Activated CD4-positive, alpha-beta T cell treated with anti-CD3 and anti-CD28 coated beads, Interleukin-2, amount 10 ng/mL, durations not matched to agents 7 days and 5 days (primary cell): ENCODE results near the gene EIF5B. TPM values are rescaled to one million over a fixed set of nuclear protein-coding genes. Genes with fewer than 3 reads are reported as not detected.

ENCODE experiments used
- CTCF ChIA-PET: fragments of 350-600 bp; sonication (Branson Sonifier 250); formaldehyde crosslinking; loops from one replicate; lab custom pipeline; 2021; ENCODE audit warnings: antibody characterized with exemption; lab: Charles Lee
- POLR2A ChIA-PET: fragments of 350-600 bp; sonication (Branson Sonifier 250); formaldehyde crosslinking; loops from one replicate; lab custom pipeline; 2021; ENCODE audit warnings: antibody characterized with exemption; lab: Charles Lee
- DNase-seq: peaks from one replicate; pipeline ENCODE4 v3.0.0-alpha.2; 2020
- H3K27ac Mint-ChIP-seq: one replicate; pipeline ENCODE4 v1.8.0; 2021; ENCODE audit warnings: mild to moderate bottlenecking, moderate library complexity, mixed read lengths
- H3K27me3 Mint-ChIP-seq: one replicate; pipeline ENCODE4 v1.8.0; 2021; ENCODE audit warnings: mixed read lengths
- H3K36me3 Mint-ChIP-seq: one replicate; pipeline ENCODE4 v1.8.0; 2021; ENCODE audit warnings: low read depth, mixed read lengths
- H3K4me1 Mint-ChIP-seq: one replicate; pipeline ENCODE4 v1.8.0; 2021; ENCODE audit warnings: mixed read lengths
- H3K4me3 Mint-ChIP-seq: one replicate; pipeline ENCODE4 v1.8.0; 2021; ENCODE audit warnings: mild to moderate bottlenecking, moderate library complexity, mixed read lengths
- H3K9me3 Mint-ChIP-seq: one replicate; pipeline ENCODE4 v1.8.0; 2021; ENCODE audit warnings: mixed read lengths
- total RNA-seq, 2 experiments: library from RNA; stranded (reverse); gene quantifications; one replicate each; pipeline ENCODE4 v1.2.3, GENCODE V29; 2021

EIF5B gene
- total RNA-seq, 2 experiments from 2014 or later = 40.2 to 47.0 TPM

DNA sequence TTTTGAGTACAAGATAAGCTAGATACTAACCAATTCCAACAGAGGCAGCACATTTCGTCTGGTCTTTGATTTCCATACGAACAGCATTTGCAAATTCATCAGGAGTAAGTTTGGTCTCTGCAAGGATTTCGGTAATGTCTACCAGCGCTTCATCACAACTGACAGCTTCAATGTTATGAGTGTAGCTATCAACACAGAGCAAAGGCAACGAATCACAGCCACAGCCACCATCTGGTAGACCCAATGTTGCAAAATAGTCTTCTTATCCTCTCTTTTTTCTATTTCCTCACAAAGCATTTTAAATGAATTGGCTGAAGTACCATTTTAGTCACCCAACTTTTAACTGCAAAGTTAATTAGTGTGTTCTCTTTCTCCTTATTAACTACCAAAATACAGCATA lies 84.3 kb downstream of the EIF5B start:
- Mint-ChIP-seq H3K4me1 (no peaks in the 10 kb centered on the region), H3K4me3 (no peak overlapping the region), H3K9me3 (no peaks in the 10 kb centered on the region), H3K27me3 (no peaks in the 10 kb centered on the region), H3K27ac (no peak overlapping the region), H3K36me3 (peaks cover 35% of the 10 kb centered on the region)
- CTCF ChIA-PET = interaction anchor here (1.1 kb wide), 1 partner anchor 12 kb away, joined by 3 read pairs; no protein-coding TSS in a partner anchor
- POLR2A ChIA-PET = no interaction called here
- no peak for DNase-seq

- Mint-ChIP-seq H3K27me3 (no peaks in the 10 kb centered on the region), H3K4me1 (no peaks in the 10 kb centered on the region), H3K4me3 (no peak overlapping the region), H3K36me3 (peaks cover 30% of the 10 kb centered on the region), H3K27ac (no peak overlapping the region), H3K9me3 (no peaks in the 10 kb centered on the region)
- DNase-seq = no peak
- ChIA-PET POLR2A (interaction anchor here (0.6 kb wide), 1 partner anchor 24 kb away, joined by 3 read pairs; no protein-coding TSS in a partner anchor), CTCF (interaction anchor here (0.6 to 0.9 kb wide), 2 partner anchors 20 to 25 kb away, joined by 3 to 6 read pairs; no protein-coding TSS in a partner anchor)
Observed at GRCh38 chr2:99422599-99422998, 85.4 kb downstream of the EIF5B start.

- Mint-ChIP-seq H3K9me3 (no peaks in the 10 kb centered on the region), H3K27ac (no peak overlapping the region), H3K27me3 (no peaks in the 10 kb centered on the region), H3K4me1 (no peaks in the 10 kb centered on the region), H3K4me3 (no peak overlapping the region), H3K36me3 (peaks cover 33% of the 10 kb centered on the region)
- POLR2A ChIA-PET = no interaction called here
- CTCF ChIA-PET = no interaction called here
- DNase-seq = no peak
Observed at GRCh38 chr2:99424371-99424770, 87.2 kb downstream of the EIF5B start.

GRCh38 chr2:99425022-99425421 lies 87.8 kb downstream of the EIF5B start:
- Mint-ChIP-seq H3K36me3 (peaks cover 28% of the 10 kb centered on the region), H3K4me1 (no peaks in the 10 kb centered on the region), H3K9me3 (no peaks in the 10 kb centered on the region), H3K27ac (no peak overlapping the region), H3K4me3 (no peak overlapping the region), H3K27me3 (no peaks in the 10 kb centered on the region)
- ChIA-PET POLR2A (no interaction called here), CTCF (no interaction called here)
- DNase-seq = no peak

DNA sequence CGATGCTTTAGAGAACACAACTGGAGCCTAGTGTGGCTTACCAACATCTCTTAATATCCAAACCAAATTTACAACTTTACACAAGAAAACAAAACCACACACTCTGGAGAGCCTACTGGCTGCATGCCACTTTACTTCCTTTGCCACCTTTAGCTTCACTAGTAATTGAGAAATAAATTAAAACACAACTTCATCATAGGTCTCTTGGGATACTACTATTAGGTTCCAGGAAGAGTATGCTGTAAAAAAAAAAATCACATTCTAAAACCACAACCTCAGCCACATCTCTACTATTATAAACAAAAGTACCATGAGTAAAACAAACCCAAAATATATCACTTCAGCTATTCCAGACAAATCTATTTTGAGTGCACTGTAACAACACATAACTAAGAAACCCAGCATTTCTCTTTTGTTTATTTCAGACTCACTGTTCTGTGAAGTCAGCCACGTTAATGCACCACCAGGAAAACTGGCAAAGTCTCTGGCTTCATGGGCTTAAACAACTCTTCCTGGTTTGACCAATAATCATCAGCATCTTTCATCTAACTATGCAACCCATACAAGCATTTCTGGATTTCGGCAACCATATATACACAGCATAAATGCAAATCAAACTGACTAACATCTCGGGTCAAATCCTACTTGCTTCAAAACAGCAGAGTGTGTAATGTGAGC lies 93.6 kb downstream of the EIF5B start:
- Mint-ChIP-seq H3K4me3 (no peak overlapping the region), H3K27ac (peak overlapping the region; percentile 9), H3K36me3 (peaks cover 9% of the 10 kb centered on the region), H3K9me3 (no peaks in the 10 kb centered on the region), H3K4me1 (peaks cover 19% of the 10 kb centered on the region), H3K27me3 (no peaks in the 10 kb centered on the region)
- POLR2A ChIA-PET = no interaction called here
- DNase-seq = no peak
- CTCF ChIA-PET = interaction anchor here (0.6 to 1.2 kb wide), 3 partner anchors 10 to 39 kb away, joined by 3 read pairs; no protein-coding TSS in a partner anchor

- Mint-ChIP-seq H3K9me3 (no peaks in the 10 kb centered on the region), H3K36me3 (peaks cover 9% of the 10 kb centered on the region), H3K4me3 (no peak overlapping the region), H3K27ac (no peak overlapping the region), H3K4me1 (peaks cover 19% of the 10 kb centered on the region), H3K27me3 (no peaks in the 10 kb centered on the region)
- ChIA-PET POLR2A (no interaction called here), CTCF (interaction anchor here (1.2 kb wide), 1 partner anchor 21 kb away, joined by 3 read pairs; no protein-coding TSS in a partner anchor)
- no peak for DNase-seq
Observed at GRCh38 chr2:99431587-99432275, 94.5 kb downstream of the EIF5B start.

DNA sequence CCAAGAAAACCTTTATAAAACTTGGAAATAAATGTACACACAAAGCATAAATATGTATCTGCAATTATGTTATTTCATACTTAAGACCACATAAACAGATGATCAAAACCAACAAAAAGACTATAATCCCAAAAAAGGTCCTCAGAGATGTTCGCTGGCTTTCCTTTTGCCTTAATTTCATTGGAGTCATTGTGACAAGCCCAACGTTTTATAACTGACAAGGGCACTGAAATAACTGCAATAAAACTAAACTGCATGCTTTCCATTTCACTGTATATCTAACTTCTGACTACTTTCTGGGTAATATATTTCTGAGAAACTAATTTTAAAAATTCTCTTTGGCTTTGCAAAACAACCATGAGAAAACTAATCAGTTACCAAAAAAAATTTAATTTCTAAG lies 96.2 kb downstream of the EIF5B start:
- POLR2A ChIA-PET = no interaction called here

GRCh38 chr2:99436874-99437273 lies 99.7 kb downstream of the EIF5B start:
- Mint-ChIP-seq H3K4me1 (peaks cover 6% of the 10 kb centered on the region), H3K36me3 (peaks cover 12% of the 10 kb centered on the region), H3K27me3 (no peaks in the 10 kb centered on the region), H3K27ac (no peak overlapping the region), H3K9me3 (no peaks in the 10 kb centered on the region), H3K4me3 (no peak overlapping the region)
- no peak for DNase-seq
- ChIA-PET POLR2A (interaction anchor here (0.6 kb wide), 1 partner anchor 33 kb away, joined by 3 read pairs; no protein-coding TSS in a partner anchor), CTCF (interaction anchor here (0.6 kb wide), 1 partner anchor 8 kb away, joined by 4 read pairs; no protein-coding TSS in a partner anchor)

More for the DNA sequence above, 96.2 kb downstream of the EIF5B start:
- Mint-ChIP-seq H3K27me3 (no peaks in the 10 kb centered on the region), H3K27ac (no peak overlapping the region), H3K4me3 (no peak overlapping the region), H3K9me3 (no peaks in the 10 kb centered on the region), H3K36me3 (peaks cover 12% of the 10 kb centered on the region), H3K4me1 (peaks cover 19% of the 10 kb centered on the region)
- DNase-seq = no peak
- CTCF ChIA-PET = interaction anchor here (0.6 kb wide), 1 partner anchor 110 kb away, joined by 3 read pairs; no protein-coding TSS in a partner anchor

DNA sequence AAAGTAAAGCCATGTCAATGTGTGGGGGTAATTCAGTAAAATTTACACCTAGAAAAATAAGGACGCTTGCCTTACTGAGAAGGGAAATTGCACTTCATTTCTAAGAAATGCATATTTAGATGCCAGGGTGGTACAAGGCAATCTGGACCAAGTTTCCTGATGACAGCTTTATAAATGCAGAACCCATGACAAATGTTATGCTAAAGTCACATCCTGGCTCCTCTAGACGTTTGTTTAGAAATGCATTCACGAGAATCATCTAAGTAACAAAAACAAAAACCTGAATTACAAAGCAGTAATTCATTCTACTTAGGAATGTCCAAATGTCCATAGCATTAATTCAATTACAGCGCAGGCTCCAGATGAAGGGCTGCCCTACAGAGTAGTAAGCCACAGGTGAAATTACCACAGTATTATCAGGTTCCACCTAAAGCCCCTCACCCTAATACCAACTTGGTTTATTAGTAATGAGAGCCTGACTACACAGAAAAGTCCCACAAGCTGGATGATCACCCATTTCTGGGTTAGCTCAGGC lies 102.8 kb downstream of the EIF5B start:
- H3K36me3 Mint-ChIP-seq = peaks cover 16% of the 10 kb centered on the region
- ChIA-PET CTCF (no interaction called here), POLR2A (no interaction called here)
- H3K4me1 Mint-ChIP-seq = peaks cover 7% of the 10 kb centered on the region
- DNase-seq = no peak
- H3K4me3 Mint-ChIP-seq = no peak overlapping the region
- no peaks in the 10 kb centered on the region for H3K9me3 Mint-ChIP-seq
- no peaks in the 10 kb centered on the region for H3K27me3 Mint-ChIP-seq
- no peak overlapping the region for H3K27ac Mint-ChIP-seq

DNA sequence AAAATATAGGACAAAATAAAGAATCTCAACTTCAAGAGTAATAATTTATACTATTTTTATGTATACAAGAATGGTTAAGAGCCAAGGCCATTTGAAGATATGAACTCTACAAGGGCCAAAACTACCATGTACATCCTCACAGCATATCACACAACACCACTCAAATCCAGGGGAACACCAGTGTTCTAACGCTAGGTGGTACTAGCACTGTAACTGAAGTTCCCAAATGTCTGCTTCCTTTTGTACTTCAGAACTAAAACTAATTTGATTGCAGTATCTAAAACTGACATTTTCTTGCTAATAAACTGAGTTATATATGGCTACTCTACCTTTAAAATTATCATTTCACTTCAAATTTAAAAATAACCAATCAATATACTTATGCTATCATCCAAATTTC lies 105.6 kb downstream of the EIF5B start:
- Mint-ChIP-seq H3K27me3 (no peaks in the 10 kb centered on the region), H3K27ac (no peak overlapping the region), H3K4me3 (no peak overlapping the region), H3K4me1 (peaks cover 10% of the 10 kb centered on the region), H3K9me3 (no peaks in the 10 kb centered on the region), H3K36me3 (peaks cover 18% of the 10 kb centered on the region)
- no peak for DNase-seq
- CTCF ChIA-PET = interaction anchor here (2.1 kb wide), 1 partner anchor 8 kb away, joined by 8 read pairs; no protein-coding TSS in a partner anchor
- POLR2A ChIA-PET = no interaction called here

- Mint-ChIP-seq H3K4me1 (peaks cover 10% of the 10 kb centered on the region), H3K27ac (peak overlapping the region; percentile 1), H3K36me3 (peaks cover 19% of the 10 kb centered on the region), H3K27me3 (no peaks in the 10 kb centered on the region), H3K9me3 (no peaks in the 10 kb centered on the region), H3K4me3 (no peak overlapping the region)
- DNase-seq = peak; percentile 7
- CTCF ChIA-PET = no interaction called here
- POLR2A ChIA-PET = no interaction called here
Observed at GRCh38 chr2:99444222-99444621, 107.0 kb downstream of the EIF5B start.

GRCh38 chr2:99445065-99445464 lies 107.9 kb downstream of the EIF5B start:
- peaks cover 19% of the 10 kb centered on the region for H3K36me3 Mint-ChIP-seq

DNA sequence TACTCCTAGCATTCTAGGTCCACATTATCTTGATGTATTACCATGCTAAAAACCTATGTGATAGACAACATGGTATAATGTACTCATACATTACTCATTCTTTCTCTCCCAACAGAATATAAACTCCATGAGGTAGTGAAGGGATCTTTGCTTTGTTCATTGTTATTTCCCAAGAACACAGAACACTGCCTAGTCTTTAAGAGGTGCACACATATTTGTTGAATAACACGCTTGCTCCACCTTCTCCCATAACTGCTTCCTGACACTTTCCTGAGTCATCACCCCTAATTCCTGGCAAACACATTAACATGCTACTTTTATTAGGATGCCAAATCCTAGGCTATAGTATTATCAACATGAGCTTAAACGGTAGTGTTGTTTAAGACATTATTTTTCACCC lies 111.4 kb downstream of the EIF5B start:
- no peaks in the 10 kb centered on the region for H3K27me3 Mint-ChIP-seq
- H3K27ac Mint-ChIP-seq = no peak overlapping the region
- POLR2A ChIA-PET = no interaction called here
- peaks cover 10% of the 10 kb centered on the region for H3K4me1 Mint-ChIP-seq
- DNase-seq = no peak
- H3K9me3 Mint-ChIP-seq = no peaks in the 10 kb centered on the region
- CTCF ChIA-PET = no interaction called here
- no peak overlapping the region for H3K4me3 Mint-ChIP-seq
- peaks cover 30% of the 10 kb centered on the region for H3K36me3 Mint-ChIP-seq

More at GRCh38 chr2:99445065-99445464, 107.9 kb downstream of the EIF5B start:
- Mint-ChIP-seq H3K27ac (no peak overlapping the region), H3K4me3 (no peak overlapping the region), H3K4me1 (peaks cover 10% of the 10 kb centered on the region), H3K27me3 (no peaks in the 10 kb centered on the region), H3K9me3 (no peaks in the 10 kb centered on the region)
- no peak for DNase-seq
- ChIA-PET POLR2A (no interaction called here), CTCF (interaction anchor here (0.7 kb wide), 1 partner anchor 8 kb away, joined by 4 read pairs; no protein-coding TSS in a partner anchor)
